GM23248 (cell line): Measurements from ENCODE around the gene LSP1. TPM values are rescaled to one million over a fixed set of nuclear protein-coding genes. Genes with fewer than 3 reads are reported as not detected.

Experiments used
- DNase-seq: peaks from one replicate; pipeline ENCODE4 v3.0.0-alpha.2; 2015
- H2AFZ ChIP-seq: fragments of 200-600 bp; sonication (generic); 2 replicates; pipeline ENCODE4 v1.6.1; 2016; ENCODE audit warnings: antibody characterized with exemption
- H3F3A ChIP-seq: fragments of 200-600 bp; sonication (generic); 2 replicates; pipeline ENCODE4 v1.6.1; 2016; ENCODE audit warnings: mild to moderate bottlenecking, antibody characterized with exemption, mixed run types; ENCODE audit not compliant: insufficient read depth
- H3K27ac ChIP-seq: fragments of 200-600 bp; sonication (generic); 2 replicates; pipeline ENCODE4 v1.5.1; 2016; ENCODE audit warnings: mild to moderate bottlenecking
- H3K27me3 ChIP-seq: fragments of 200-600 bp; sonication (generic); replicated peaks from 2 replicates; pipeline ENCODE4 v1.6.1; 2016; ENCODE audit warnings: mild to moderate bottlenecking; ENCODE audit not compliant: insufficient read depth
- H3K36me3 ChIP-seq: fragments of 200-600 bp; sonication (generic); 2 replicates; pipeline ENCODE4 v1.6.1; 2016; ENCODE audit warnings: low read depth, mild to moderate bottlenecking
- H3K4me1 ChIP-seq: fragments of 200-600 bp; sonication (generic); 2 replicates; pipeline ENCODE4 v1.6.1; 2016; ENCODE audit warnings: mild to moderate bottlenecking; ENCODE audit not compliant: insufficient read depth
- H3K4me2 ChIP-seq: fragments of 200-600 bp; sonication (generic); one replicate; pipeline ENCODE4 v1.6.1; 2016; ENCODE audit warnings: mild to moderate bottlenecking; ENCODE audit not compliant: unreplicated experiment
- H3K4me3 ChIP-seq: fragments of 200-600 bp; sonication (generic); 2 replicates; pipeline ENCODE4 v1.5.1; 2016; ENCODE audit warnings: mild to moderate bottlenecking
- H3K79me2 ChIP-seq: fragments of 200-600 bp; sonication (generic); 2 replicates; pipeline ENCODE4 v1.6.1; 2016; ENCODE audit warnings: mild to moderate bottlenecking; ENCODE audit not compliant: insufficient read depth
- H3K9ac ChIP-seq: fragments of 200-600 bp; sonication (generic); 2 replicates; pipeline ENCODE4 v1.6.1; 2016; ENCODE audit warnings: mild to moderate bottlenecking
- H3K9me2 ChIP-seq: fragments of 200-600 bp; sonication (generic); 2 replicates; pipeline ENCODE4 v1.6.1; 2016; ENCODE audit warnings: mixed run types, mild to moderate bottlenecking, moderate library complexity; ENCODE audit not compliant: insufficient read depth
- H3K9me3 ChIP-seq: fragments of 200-600 bp; sonication (generic); one replicate; pipeline ENCODE4 v1.6.1; 2017; ENCODE audit warnings: low read depth
- H4K20me1 ChIP-seq: fragments of 200-600 bp; sonication (generic); 2 replicates; pipeline ENCODE4 v1.6.0; 2016; ENCODE audit not compliant: insufficient read depth
- EZH2 ChIP-seq: fragments of 200-600 bp; sonication (generic); IDR thresholded peaks from 2 replicates; pipeline ENCODE4 v1.6.1; 2018; ENCODE audit warnings: antibody characterized with exemption, mild to moderate bottlenecking; ENCODE audit not compliant: insufficient read depth, poor library complexity, severe bottlenecking
- EZH2phosphoT487 ChIP-seq: fragments of 200-600 bp; sonication (generic); IDR thresholded peaks from 2 replicates; pipeline ENCODE4 v1.6.1; 2018; ENCODE audit warnings: antibody characterized with exemption, moderate library complexity, mild to moderate bottlenecking, low read depth; ENCODE audit not compliant: insufficient read depth
- WGBS, 2 experiments: methylation state at CpG; one replicate each; pipeline ENCODE4 v1.1.6; 2015 to 2017; ENCODE audit warnings: low lambda C conversion rate in 2 of 2, low coverage in 1 of 2; ENCODE audit errors: missing lambda C conversion rate in 2 of 2; 5-methylcytosine and 5-hydroxymethylcytosine counted together
- in situ Hi-C: fragments of 300-500 bp; cut with MboI; formaldehyde crosslinking; loops from 2 replicates; pipeline ENCODE4 v1.15.0; 2020
- polyA plus RNA-seq: library from polyadenylated mRNA; unstranded; fragments of >200 nt; fragmentation: Nextera tagmentation; extraction: Ambion mirVana; gene quantifications from 2 replicates; pipeline ENCODE4 v1.2.1, GENCODE V29; 2016
- total RNA-seq: library from RNA; depleted of rRNA; stranded (reverse); fragments of >200 nt; shearing (Covaris generic); gene quantifications from 2 replicates; pipeline ENCODE4 v1.2.3, GENCODE V29; 2014

The LSP1 gene
- total and polyA plus RNA-seq, 2 experiments from 2014 or later, result 0.36 TPM; not detected in 1

- H3K4me1 ChIP-seq, result no peaks in the 10 kb centered on the region
- no peaks in the 10 kb centered on the region for H3K36me3 ChIP-seq
- no peaks in the 10 kb centered on the region for H3F3A ChIP-seq
- H3K4me3 ChIP-seq, result no peak overlapping the region
- TF ChIP-seq EZH2 (no peak), EZH2phosphoT487 (no peak)
- no peaks in the 10 kb centered on the region for H3K27me3 ChIP-seq
- no peaks in the 10 kb centered on the region for H3K9me3 ChIP-seq
- no peak overlapping the region for H3K9ac ChIP-seq
- 27 to 38% methylated on average over 24 to 37 of the region's 38 CpGs for WGBS, 2 experiments
- H4K20me1 ChIP-seq, result no peaks in the 10 kb centered on the region
- no peaks in the 10 kb centered on the region for H3K79me2 ChIP-seq
- no peak overlapping the region for H3K27ac ChIP-seq
- H3K9me2 ChIP-seq, result no peaks in the 10 kb centered on the region
- in situ Hi-C loops, result no loop called here
- no peak overlapping the region for H2AFZ ChIP-seq
- DNase-seq, result peak; percentile 64
- H3K4me2 ChIP-seq, result no peak overlapping the region
Observed at GRCh38 chr11:1837171-1838076, 15.5 kb upstream of the LSP1 start.

- Histone ChIP-seq H3K9me2 (no peaks in the 10 kb centered on the region), H3K4me2 (no peak overlapping the region), H3F3A (no peaks in the 10 kb centered on the region), H3K27me3 (no peaks in the 10 kb centered on the region), H3K27ac (no peak overlapping the region), H4K20me1 (no peaks in the 10 kb centered on the region), H2AFZ (no peak overlapping the region), H3K9ac (no peak overlapping the region), H3K36me3 (no peaks in the 10 kb centered on the region), H3K4me1 (no peaks in the 10 kb centered on the region), H3K9me3 (no peaks in the 10 kb centered on the region), H3K4me3 (no peak overlapping the region), H3K79me2 (no peaks in the 10 kb centered on the region)
- in situ Hi-C loops, result no loop called here
- WGBS, 2 experiments, result 31 to 49% methylated on average over 6 to 10 of the region's 17 CpGs
- no peak for DNase-seq
- TF ChIP-seq EZH2 (no peak), EZH2phosphoT487 (no peak)
Observed at GRCh38 chr11:1838077-1838425, 14.8 kb upstream of the LSP1 start.

GRCh38 chr11:1838426-1839144, 14.3 kb upstream of the LSP1 start, which contains the start of gene TNNI2:
TNNI2 (plus strand) TSS chr11:1838981; CDS start chr11:1839697, 716 bp downstream.
- Histone ChIP-seq H3K27ac (no peak within 1 kb of the TSS), H3K4me2 (no peak within 1 kb of the TSS), H3K4me3 (no peak within 1 kb of the TSS), H3K9ac (no peak within 1 kb of the TSS), H3K36me3 (no peaks in the 10 kb centered on the region), H2AFZ (no peak within 1 kb of the TSS), H3K4me1 (no peaks in the 10 kb centered on the region), H3K79me2 (no peaks in the 10 kb centered on the region), H4K20me1 (no peaks in the 10 kb centered on the region), H3K9me2 (no peaks in the 10 kb centered on the region), H3F3A (no peaks in the 10 kb centered on the region), H3K9me3 (no peaks in the 10 kb centered on the region), H3K27me3 (no peaks in the 10 kb centered on the region)
- 64 to 78% methylated on average over 16 to 32 of the region's 32 CpGs for WGBS, 2 experiments
- no peak for DNase-seq
- in situ Hi-C loops, result no loop called here
- TF ChIP-seq EZH2phosphoT487 (no peak), EZH2 (no peak)

GRCh38 chr11:1839204-1839923, 13.5 kb upstream of the LSP1 start:
- Histone ChIP-seq H3F3A (no peaks in the 10 kb centered on the region), H3K4me1 (no peaks in the 10 kb centered on the region), H2AFZ (no peak overlapping the region), H3K9me3 (no peaks in the 10 kb centered on the region), H3K9me2 (no peaks in the 10 kb centered on the region), H3K79me2 (no peaks in the 10 kb centered on the region), H4K20me1 (no peaks in the 10 kb centered on the region), H3K4me3 (no peak overlapping the region), H3K27me3 (no peaks in the 10 kb centered on the region), H3K36me3 (no peaks in the 10 kb centered on the region), H3K4me2 (no peak overlapping the region), H3K9ac (no peak overlapping the region), H3K27ac (no peak overlapping the region)
- 74 to 76% methylated on average over 10 to 12 of the region's 12 CpGs for WGBS, 2 experiments
- TF ChIP-seq EZH2 (no peak), EZH2phosphoT487 (no peak)
- no peak for DNase-seq
- in situ Hi-C loops, result no loop called here
